HG03095 (cell line): ENCODE results near the gene IL1B.

Experiments used
- ATAC-seq: cut with Tn5 transposase; IDR thresholded peaks from one replicate; pipeline ENCODE4 v1.9.1; 2021; ENCODE audit warnings: moderate library complexity; ENCODE audit not compliant: unreplicated experiment

IL1B gene

GRCh38 chr2:112787294-112787693 is 49.3 kb downstream of the IL1B start:
- no peak for ATAC-seq

GRCh38 chr2:112784199-112785189 is 52.1 kb downstream of the IL1B start, which contains the start of gene IL1A:
Gene IL1A (minus strand): TSS chr2:112784493. CDS start chr2:112783770, 723 bp downstream.
- no peak for ATAC-seq

DNA sequence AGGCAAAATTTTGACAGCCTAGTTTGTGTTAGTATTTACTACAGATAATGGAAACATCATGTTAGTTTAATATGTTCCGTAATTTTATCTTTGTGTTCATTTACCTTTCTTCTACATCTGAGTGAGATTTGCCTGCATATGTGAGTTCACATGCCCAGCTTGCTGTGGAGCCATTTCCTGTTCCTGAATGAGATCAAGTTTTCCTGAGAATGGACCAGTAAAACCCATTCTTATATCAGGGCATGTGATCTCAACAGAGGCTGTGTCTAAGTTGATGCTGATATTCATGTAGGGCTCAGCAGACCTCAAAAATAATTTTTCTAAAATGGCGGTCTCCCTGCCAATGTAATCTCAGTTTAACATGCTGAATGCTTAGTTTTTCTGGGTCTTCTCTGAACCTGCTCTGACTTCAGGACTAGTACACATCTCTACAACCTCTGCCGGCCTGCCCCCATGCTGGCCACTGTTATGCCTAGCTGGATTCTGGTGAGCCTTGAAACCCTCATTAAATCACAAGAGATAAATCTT is 53.3 kb downstream of the IL1B start:
- ATAC-seq = no peak

- peak; percentile 89 for ATAC-seq
Measured at GRCh38 chr2:112782234-112782799, 54.3 kb downstream of the IL1B start.
